CD4-positive, alpha-beta T cell (primary cell): Measurements from ENCODE around the gene CDH20. TPM values are rescaled to one million over a fixed set of nuclear protein-coding genes. Genes with fewer than 3 reads are reported as not detected.

ENCODE experiments used
- ATAC-seq: fragments of 200-7000 bp; cut with Tn5 transposase; one replicate; pipeline ENCODE4 v1.10.0; 2022; ENCODE audit warnings: mild to moderate bottlenecking; ENCODE audit not compliant: poor library complexity
- CTCF ChIA-PET: fragments of 350-600 bp; sonication (Branson Sonifier 250); formaldehyde crosslinking; loops from one replicate; lab custom pipeline; 2021; ENCODE audit warnings: antibody characterized with exemption, inconsistent platforms; lab: Charles Lee
- POLR2A ChIA-PET: fragments of 350-600 bp; sonication (Branson Sonifier 250); formaldehyde crosslinking; loops from one replicate; lab custom pipeline; 2021; ENCODE audit warnings: antibody characterized with exemption, inconsistent platforms; lab: Charles Lee
- DNase-seq, 14 experiments: peaks; one replicate each; pipeline ENCODE4 v3.0.0-alpha.2; 2013 to 2020; ENCODE audit warnings: mixed read lengths in 2 of 14
- H3K27ac ChIP-seq, 2 donors: one replicate each; pipeline versions ENCODE4 v1.5.1 to v1.7.0; 2013; ENCODE audit warnings: low read length in 2 of 2, low read depth in 1 of 2, mild to moderate bottlenecking in 1 of 2
- H3K27me3 ChIP-seq, 2 experiments: 1 replicate in 1 of 2; 2 replicates in 1 of 2; pipeline versions ENCODE4 v1.6.1 to v1.7.0; 2013; ENCODE audit warnings: low read length in 2 of 2, control low read depth in 1 of 2, mild to moderate bottlenecking in 1 of 2, moderate library complexity in 1 of 2; ENCODE audit not compliant: insufficient read depth in 2 of 2, control insufficient read depth in 1 of 2
- H3K36me3 ChIP-seq: one replicate; pipeline ENCODE4 v1.6.1; 2013; ENCODE audit warnings: low read length, control low read depth; ENCODE audit not compliant: insufficient read depth
- H3K4me1 ChIP-seq: one replicate; pipeline ENCODE4 v1.6.1; 2013; ENCODE audit warnings: low read length, control low read depth; ENCODE audit not compliant: insufficient read depth
- H3K4me3 ChIP-seq: one replicate; pipeline ENCODE4 v1.5.1; 2013; ENCODE audit warnings: mild to moderate bottlenecking, low read length, moderate library complexity
- H3K9me3 ChIP-seq, 2 experiments: 1 replicate in 1 of 2; 2 replicates in 1 of 2; pipeline versions ENCODE4 v1.6.1 to v1.7.0; 2013; ENCODE audit warnings: low read length in 2 of 2, mild to moderate bottlenecking in 2 of 2, control low read depth in 1 of 2, moderate library complexity in 1 of 2; ENCODE audit not compliant: control insufficient read depth in 1 of 2, insufficient read depth in 1 of 2
- H3K27ac Mint-ChIP-seq: one replicate; pipeline ENCODE4 v1.8.0; 2020; ENCODE audit warnings: mixed read lengths
- H3K27me3 Mint-ChIP-seq: one replicate; pipeline ENCODE4 v1.8.0; 2021; ENCODE audit warnings: mixed read lengths
- H3K36me3 Mint-ChIP-seq: one replicate; pipeline ENCODE4 v1.8.0; 2021; ENCODE audit warnings: low read depth, mixed read lengths
- H3K4me1 Mint-ChIP-seq: one replicate; pipeline ENCODE4 v1.8.0; 2021; ENCODE audit warnings: low read depth, mixed read lengths
- H3K4me3 Mint-ChIP-seq: one replicate; pipeline ENCODE4 v1.8.0; 2020; ENCODE audit warnings: mild to moderate bottlenecking, mixed read lengths
- H3K9me3 Mint-ChIP-seq: one replicate; pipeline ENCODE4 v1.8.0; 2020; ENCODE audit warnings: mixed read lengths
- CTCF ChIP-seq: fragments of 200-600 bp; IDR thresholded peaks from one replicate; pipeline ENCODE4 v1.8.0; 2022; ENCODE audit warnings: antibody characterized with exemption, mild to moderate bottlenecking
- intact Hi-C, 2 experiments: fragments of 100-400 bp; cut with DNase I in 1 of 2; cut with micrococcal nuclease in 1 of 2; formaldehyde crosslinking; loops; one replicate each; pipeline versions ENCODE4 v1.15.1 to v1.9.0; 2023 to 2025; cut with DNase I, micrococcal nuclease
- total RNA-seq, 174 experiments: library from RNA in 2 of 174; stranded (reverse) in 2 of 174; gene quantifications; one replicate each; pipeline ENCODE4 v1.2.3 and lab custom pipeline; 2021 to 2026

The CDH20 gene
- total RNA-seq, 2 experiments from 2014 or later, result 0.16 to 0.39 TPM

DNA sequence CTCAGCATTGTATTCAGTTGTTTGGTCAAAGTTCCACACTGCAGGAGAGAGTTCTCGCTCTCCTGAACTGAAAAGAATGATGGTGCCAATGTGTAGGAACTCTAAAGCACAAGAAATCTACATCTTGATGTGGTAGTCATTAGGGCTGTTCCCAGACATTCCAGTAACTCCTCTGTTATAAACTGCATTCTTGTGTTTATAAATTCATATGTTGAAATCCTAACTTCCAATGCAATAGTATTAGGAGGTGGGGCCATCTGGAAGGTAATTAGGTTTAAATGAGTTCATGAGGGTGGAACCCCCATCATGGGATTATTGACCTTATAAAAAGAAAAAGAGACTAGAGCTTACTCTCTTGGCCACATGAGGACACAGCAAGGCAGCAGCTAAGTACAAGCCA is 239.6 kb downstream of the CDH20 start:
- Mint-ChIP-seq H3K27me3 (peaks cover 67% of the 10 kb centered on the region), H3K4me1 (no peaks in the 10 kb centered on the region), H3K9me3 (peaks cover 6% of the 10 kb centered on the region), H3K36me3 (no peaks in the 10 kb centered on the region), H3K27ac (no peak overlapping the region), H3K4me3 (no peak overlapping the region)
- H3K9me3 ChIP-seq, result no peaks in the 10 kb centered on the region
- ChIA-PET POLR2A (no interaction called here), CTCF (no interaction called here)
- H3K36me3 ChIP-seq, result no peaks in the 10 kb centered on the region
- no peak for TF ChIP-seq CTCF
- H3K4me1 ChIP-seq, result no peaks in the 10 kb centered on the region
- peaks cover 2 to 4% of the 10 kb centered on the region in 2 experiments for H3K27me3 ChIP-seq
- ATAC-seq, result no peak
- intact Hi-C loops, result no loop called here
- DNase-seq, result no peak
- no peak overlapping the region for H3K4me3 ChIP-seq
- H3K27ac ChIP-seq, result no peak overlapping the region

GRCh38 chr18:61574665-61575064 is 241.4 kb downstream of the CDH20 start:
- no peaks in the 10 kb centered on the region for H3K36me3 Mint-ChIP-seq
- H3K27me3 Mint-ChIP-seq, result peaks cover 71% of the 10 kb centered on the region
- Histone ChIP-seq H3K4me3 (no peak overlapping the region), H3K36me3 (no peaks in the 10 kb centered on the region), H3K9me3 (no peaks in the 10 kb centered on the region), H3K4me1 (no peaks in the 10 kb centered on the region), H3K27me3 (peaks cover 2 to 4% of the 10 kb centered on the region in 2 experiments), H3K27ac (no peak overlapping the region)
- no peak overlapping the region for H3K27ac Mint-ChIP-seq
- H3K9me3 Mint-ChIP-seq, result peaks cover 6% of the 10 kb centered on the region
- ATAC-seq (no peak), DNase-seq (no peak)
- no peaks in the 10 kb centered on the region for H3K4me1 Mint-ChIP-seq
- CTCF ChIA-PET, result no interaction called here
- POLR2A ChIA-PET, result no interaction called here
- no peak for TF ChIP-seq CTCF
- intact Hi-C loops, result no loop called here
- no peak overlapping the region for H3K4me3 Mint-ChIP-seq

GRCh38 chr18:61575419-61575818 is 242.2 kb downstream of the CDH20 start:
- TF ChIP-seq CTCF, result no peak
- Histone ChIP-seq H3K9me3 (no peaks in the 10 kb centered on the region), H3K27ac (no peak overlapping the region), H3K36me3 (no peaks in the 10 kb centered on the region), H3K27me3 (peaks cover 4 to 6% of the 10 kb centered on the region in 2 experiments), H3K4me1 (no peaks in the 10 kb centered on the region), H3K4me3 (no peak overlapping the region)
- Mint-ChIP-seq H3K4me1 (no peaks in the 10 kb centered on the region), H3K9me3 (peaks cover 6% of the 10 kb centered on the region), H3K27me3 (peaks cover 72% of the 10 kb centered on the region), H3K27ac (no peak overlapping the region), H3K4me3 (no peak overlapping the region), H3K36me3 (no peaks in the 10 kb centered on the region)
- POLR2A ChIA-PET, result no interaction called here
- no peak for DNase-seq
- CTCF ChIA-PET, result no interaction called here
- ATAC-seq, result no peak
- intact Hi-C loops, result no loop called here
